Measurements from ENCODE around the gene PLTP. TPM values are rescaled to one million over a fixed set of nuclear protein-coding genes. Genes with fewer than 3 reads are reported as not detected.

PLTP gene
- total RNA-seq, 1 experiment from 2014 or later, result 1.4 TPM

DNA sequence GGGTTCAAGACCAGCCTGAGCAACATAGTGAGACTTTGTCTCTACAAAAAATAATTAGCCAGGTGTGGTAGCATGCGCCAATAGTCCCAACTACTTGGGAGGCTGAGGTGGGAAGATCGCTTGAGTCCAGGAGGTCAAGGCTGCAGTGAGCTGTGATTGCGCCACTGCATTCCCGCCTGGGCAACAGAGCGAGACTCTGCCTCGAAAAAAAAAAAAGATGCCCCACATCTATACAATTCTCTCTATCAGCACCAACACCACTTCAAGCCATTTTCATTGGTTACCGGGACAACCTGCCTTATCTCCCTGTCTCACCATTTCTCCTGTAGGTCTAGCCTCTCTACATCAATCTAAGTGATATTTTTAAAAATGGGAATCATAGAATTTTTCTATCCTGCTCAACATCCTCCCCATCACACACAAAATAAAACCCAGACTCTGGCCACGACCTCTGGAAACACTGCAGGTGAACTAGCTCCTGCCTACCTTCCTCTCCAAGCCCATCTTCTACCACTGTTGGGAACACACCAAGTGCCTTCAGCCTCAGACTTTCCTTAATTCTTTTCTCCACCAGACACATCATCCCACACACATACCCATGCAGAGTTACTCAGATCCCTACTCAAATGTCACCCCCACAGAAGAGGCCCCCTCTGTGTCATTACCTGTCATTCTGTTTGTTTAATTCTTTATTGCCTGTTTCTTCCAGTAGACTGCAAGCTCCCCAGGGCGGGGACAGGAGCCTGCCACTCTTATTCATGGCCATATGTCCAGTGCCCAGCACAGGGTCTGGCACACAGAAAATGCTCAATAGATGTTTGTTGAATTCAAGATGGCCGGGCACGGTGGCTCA, 9.6 kb upstream of the PLTP start:
- TF ChIP-seq, protein P1, sequence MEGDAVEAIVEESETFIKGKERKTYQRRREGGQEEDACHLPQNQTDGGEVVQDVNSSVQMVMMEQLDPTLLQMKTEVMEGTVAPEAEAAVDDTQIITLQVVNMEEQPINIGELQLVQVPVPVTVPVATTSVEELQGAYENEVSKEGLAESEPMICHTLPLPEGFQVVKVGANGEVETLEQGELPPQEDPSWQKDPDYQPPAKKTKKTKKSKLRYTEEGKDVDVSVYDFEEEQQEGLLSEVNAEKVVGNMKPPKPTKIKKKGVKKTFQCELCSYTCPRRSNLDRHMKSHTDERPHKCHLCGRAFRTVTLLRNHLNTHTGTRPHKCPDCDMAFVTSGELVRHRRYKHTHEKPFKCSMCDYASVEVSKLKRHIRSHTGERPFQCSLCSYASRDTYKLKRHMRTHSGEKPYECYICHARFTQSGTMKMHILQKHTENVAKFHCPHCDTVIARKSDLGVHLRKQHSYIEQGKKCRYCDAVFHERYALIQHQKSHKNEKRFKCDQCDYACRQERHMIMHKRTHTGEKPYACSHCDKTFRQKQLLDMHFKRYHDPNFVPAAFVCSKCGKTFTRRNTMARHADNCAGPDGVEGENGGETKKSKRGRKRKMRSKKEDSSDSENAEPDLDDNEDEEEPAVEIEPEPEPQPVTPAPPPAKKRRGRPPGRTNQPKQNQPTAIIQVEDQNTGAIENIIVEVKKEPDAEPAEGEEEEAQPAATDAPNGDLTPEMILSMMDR (IDR thresholded peaks at IDR 0.05; ENCODE audit: unreplicated experiment), result no peak

DNA sequence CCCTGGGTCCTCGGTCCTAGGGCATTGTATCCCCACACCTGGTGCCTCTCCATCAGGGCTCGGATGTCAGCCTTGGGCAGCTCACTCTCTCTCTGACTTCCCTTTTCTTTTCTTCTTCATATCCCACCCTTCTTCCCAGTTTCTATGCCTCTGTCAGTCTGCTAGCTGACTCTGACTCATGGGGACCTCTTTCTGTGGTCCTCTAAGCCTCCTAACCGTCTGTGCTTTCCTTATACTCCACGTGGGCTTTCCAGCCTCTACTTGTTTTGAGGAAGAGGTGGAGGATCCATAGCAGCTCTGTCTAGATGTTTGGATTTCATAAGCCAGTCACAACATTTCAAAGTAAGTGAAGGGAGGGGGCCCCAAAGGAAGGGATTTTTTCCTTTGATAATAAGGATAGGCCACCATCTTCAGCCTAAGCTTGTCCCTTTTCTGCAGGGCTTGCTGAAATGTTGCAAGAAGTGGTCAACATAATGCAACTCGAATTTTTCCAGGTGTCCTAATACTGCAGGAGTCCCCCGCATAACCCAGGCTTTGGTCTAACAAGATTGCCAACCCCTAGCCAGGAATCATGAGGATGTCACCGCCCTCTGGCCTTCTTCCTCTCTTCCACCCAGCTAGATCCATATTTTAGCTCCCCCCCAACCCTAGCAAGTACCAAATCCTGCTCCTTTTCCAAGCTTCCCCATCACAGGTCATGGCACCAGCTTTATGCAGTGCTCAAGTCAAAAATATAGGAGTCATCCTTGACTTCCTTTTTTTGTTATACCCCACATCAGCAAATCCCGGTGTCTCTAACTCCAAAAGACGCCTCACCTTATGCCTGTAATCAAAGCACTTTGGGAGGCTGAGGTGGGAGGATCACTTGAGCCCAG, 8.7 kb upstream of the PLTP start:
- TF ChIP-seq, protein P1 (IDR thresholded peaks at IDR 0.05; ENCODE audit: unreplicated experiment), result no peak
- intact Hi-C loops (cut with micrococcal nuclease; ENCODE audit: unreplicated experiment), result no loop called here
- CTCF ChIA-PET, result interaction anchor here (0.6 kb wide), 1 partner anchor 1513 kb away, joined by 3 read pairs; no protein-coding TSS in a partner anchor
- Mint-ChIP-seq H3K4me3 (ENCODE audit: low read depth, unreplicated experiment) (no peak overlapping the region), H3K9me3 (ENCODE audit: low read depth, unreplicated experiment) (no peaks in the 10 kb centered on the region), H3K27me3 (ENCODE audit: unreplicated experiment) (peaks cover 52% of the 10 kb centered on the region), H3K36me3 (ENCODE audit: insufficient read depth, unreplicated experiment) (no peaks in the 10 kb centered on the region), H3K27ac (ENCODE audit: unreplicated experiment) (no peak overlapping the region), H3K4me1 (ENCODE audit: low read depth, unreplicated experiment) (no peaks in the 10 kb centered on the region)
- no peak for DNase-seq
- no TSS peak for BruUV-seq (replicated peaks)

More for the DNA sequence above, 9.6 kb upstream of the PLTP start:
- no peaks in the 10 kb centered on the region for H3K36me3 Mint-ChIP-seq (ENCODE audit: insufficient read depth, unreplicated experiment)
- no TSS peak for BruUV-seq (replicated peaks)
- no peak overlapping the region for H3K4me3 Mint-ChIP-seq (ENCODE audit: low read depth, unreplicated experiment)
- intact Hi-C loops (cut with micrococcal nuclease; ENCODE audit: unreplicated experiment), result no loop called here
- no peaks in the 10 kb centered on the region for H3K9me3 Mint-ChIP-seq (ENCODE audit: low read depth, unreplicated experiment)
- no peak overlapping the region for H3K27ac Mint-ChIP-seq (ENCODE audit: unreplicated experiment)
- H3K27me3 Mint-ChIP-seq (ENCODE audit: unreplicated experiment), result peaks cover 54% of the 10 kb centered on the region
- H3K4me1 Mint-ChIP-seq (ENCODE audit: low read depth, unreplicated experiment), result no peaks in the 10 kb centered on the region
- CTCF ChIA-PET, result interaction anchor here (1.2 kb wide), 1 partner anchor 87 kb away, joined by 3 read pairs; no protein-coding TSS in a partner anchor
- DNase-seq, result no peak

DNA sequence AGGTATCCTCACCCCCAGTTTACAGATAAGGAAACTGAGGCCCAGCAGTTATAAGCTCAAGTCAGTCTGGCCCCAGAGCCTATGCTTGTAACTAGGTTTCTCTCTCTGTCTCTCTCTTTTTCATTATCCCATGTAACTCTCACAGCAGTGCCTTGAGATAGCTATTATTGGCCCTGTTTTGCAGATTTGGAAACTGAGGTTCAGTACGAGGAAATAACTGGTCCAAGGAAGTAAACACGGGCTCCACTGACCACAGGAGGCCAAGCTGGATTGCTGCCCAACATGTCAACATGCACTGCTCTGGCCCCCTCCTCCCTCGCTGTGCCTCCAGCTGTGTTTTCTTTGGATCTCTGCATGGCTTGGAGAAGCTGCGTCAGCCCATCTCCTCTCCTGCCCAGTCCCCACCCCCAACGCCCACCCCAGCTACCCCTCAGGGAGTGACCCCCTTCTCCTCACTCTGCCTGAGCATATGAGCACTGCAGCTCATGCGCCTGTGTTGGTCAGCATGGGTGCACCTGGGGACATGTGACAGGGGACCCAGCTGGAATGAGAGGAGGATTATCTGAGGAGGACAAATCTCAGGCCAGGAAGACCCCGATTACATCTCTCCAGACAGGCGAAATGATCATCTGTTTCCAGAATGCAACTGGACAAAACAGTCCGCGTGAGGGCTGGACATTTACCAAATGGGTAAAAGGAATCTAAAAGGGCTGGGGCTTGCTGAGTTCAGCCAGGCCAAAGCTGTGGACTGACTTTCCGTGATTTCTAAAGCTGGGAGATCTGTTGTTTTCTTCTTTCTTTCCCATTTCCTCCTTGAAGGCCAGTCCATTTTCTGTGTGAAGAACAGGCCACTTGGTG, 7.8 kb upstream of the PLTP start:
- no TSS peak for BruUV-seq (replicated peaks)
- intact Hi-C loops (cut with micrococcal nuclease; ENCODE audit: unreplicated experiment), result no loop called here
- H3K27ac Mint-ChIP-seq (ENCODE audit: unreplicated experiment), result no peak overlapping the region

More for the DNA sequence above, 7.8 kb upstream of the PLTP start:
- CTCF ChIA-PET, result interaction anchor here (0.5 to 0.9 kb wide), 3 partner anchors 15 to 1512 kb away, joined by 3 to 4 read pairs (median 3); partner anchors contain the start of gene WFDC3
- no peak for DNase-seq
- Mint-ChIP-seq H3K27me3 (ENCODE audit: unreplicated experiment) (peaks cover 50% of the 10 kb centered on the region), H3K4me3 (ENCODE audit: low read depth, unreplicated experiment) (no peak overlapping the region), H3K36me3 (ENCODE audit: insufficient read depth, unreplicated experiment) (no peaks in the 10 kb centered on the region), H3K4me1 (ENCODE audit: low read depth, unreplicated experiment) (no peaks in the 10 kb centered on the region), H3K9me3 (ENCODE audit: low read depth, unreplicated experiment) (no peaks in the 10 kb centered on the region)
- TF ChIP-seq, protein P1 (IDR thresholded peaks at IDR 0.05; ENCODE audit: unreplicated experiment), result no peak
